Heart left ventricle (tissue), 13 donors: ENCODE results near the gene TMEM239.

Source experiments
- POLR2A ChIP-seq, 2 donors: fragments of 450-650 bp; IDR thresholded peaks; one replicate each; pipeline ENCODE4 v1.6.1; 2017; ENCODE audit warnings: antibody characterized with exemption in 2 of 2, mild to moderate bottlenecking in 2 of 2, moderate library complexity in 2 of 2
- TF ChIP-seq, protein P1 (sequence below), 12 donors: fragments of 200-600 bp; sonication (generic) in 4 of 12; IDR thresholded peaks; one replicate each; pipeline versions ENCODE4 v1.5.0 to v1.8.0; 2018 to 2022; ENCODE audit warnings: antibody characterized with exemption in 12 of 12, mild to moderate bottlenecking in 5 of 12
- donor health status: ischemic (EF 13 %, LVEDD 7.1; RV severe dilation, severe dysfunction).
- donor health status: DM: no; HTN: yes; CAD: no.
- donor health status: DM: no; HTN: no; CAD: no.
- donor health status: ischemic (EF 25% LVEDD 6.9; RV normal size, moderate dysfunction).
- donor health status: ischemic (EF 25% LVEDD 5.7; RV mildly dilated, moderate dysfunction).
- donor health status: ischemic (EF 35%, LVEDD 5.7; RV mildly dilated, moderate dysfunction).
- donor health status: nonischemic (EF 11% LVEDD 7.7; RV severe dilation, severe dysfunction).
- donor health status: DM: yes; HTN: yes; CAD: no.
- donor health status: PGD.
- donor health status: ischemic (EF 29% LVEDD 5.4; RV normal size, mild dysfunction).
- donor health status: nonischemic (EF 23%, LVEDD 6.1; RV moderate dilation, normal function).

GRCh38 chr20:2859330-2860121 is 43.4 kb downstream of the TMEM239 start:
- TF ChIP-seq, protein P1, sequence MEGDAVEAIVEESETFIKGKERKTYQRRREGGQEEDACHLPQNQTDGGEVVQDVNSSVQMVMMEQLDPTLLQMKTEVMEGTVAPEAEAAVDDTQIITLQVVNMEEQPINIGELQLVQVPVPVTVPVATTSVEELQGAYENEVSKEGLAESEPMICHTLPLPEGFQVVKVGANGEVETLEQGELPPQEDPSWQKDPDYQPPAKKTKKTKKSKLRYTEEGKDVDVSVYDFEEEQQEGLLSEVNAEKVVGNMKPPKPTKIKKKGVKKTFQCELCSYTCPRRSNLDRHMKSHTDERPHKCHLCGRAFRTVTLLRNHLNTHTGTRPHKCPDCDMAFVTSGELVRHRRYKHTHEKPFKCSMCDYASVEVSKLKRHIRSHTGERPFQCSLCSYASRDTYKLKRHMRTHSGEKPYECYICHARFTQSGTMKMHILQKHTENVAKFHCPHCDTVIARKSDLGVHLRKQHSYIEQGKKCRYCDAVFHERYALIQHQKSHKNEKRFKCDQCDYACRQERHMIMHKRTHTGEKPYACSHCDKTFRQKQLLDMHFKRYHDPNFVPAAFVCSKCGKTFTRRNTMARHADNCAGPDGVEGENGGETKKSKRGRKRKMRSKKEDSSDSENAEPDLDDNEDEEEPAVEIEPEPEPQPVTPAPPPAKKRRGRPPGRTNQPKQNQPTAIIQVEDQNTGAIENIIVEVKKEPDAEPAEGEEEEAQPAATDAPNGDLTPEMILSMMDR (IDR thresholded peaks at IDR 0.05): no peak
- no peak for TF ChIP-seq POLR2A (IDR thresholded peaks at IDR 0.05)
